ENCODE data around the gene RNF145. TPM values are rescaled to one million over a fixed set of nuclear protein-coding genes. Genes with fewer than 3 reads are reported as not detected.

Gene RNF145
- total RNA-seq, 1 experiment from 2014 or later: 13.7 TPM

DNA sequence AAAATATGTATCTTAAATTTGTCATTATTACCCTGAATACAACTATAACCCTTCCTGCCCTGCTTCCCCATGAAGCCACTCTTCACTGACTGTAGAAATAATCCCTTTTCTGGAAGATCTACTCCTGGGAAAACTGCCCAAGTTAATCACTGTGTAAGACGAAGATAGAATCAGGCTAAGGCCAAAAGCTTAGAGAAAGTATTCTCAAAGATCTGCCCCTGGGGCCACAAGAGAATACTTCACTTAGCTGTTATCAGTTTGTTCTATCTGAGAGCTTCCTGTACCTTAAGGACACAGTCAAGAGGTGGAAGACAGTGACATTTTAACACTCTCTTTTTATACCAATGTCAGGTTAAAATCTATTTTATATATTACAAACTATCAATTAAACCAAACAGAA, 33.8 kb downstream of the RNF145 start:
- BruUV-seq (replicated peaks): no TSS peak
- H3K9me2 ChIP-seq (replicated peaks; ENCODE audit: low read length): no peaks in the 10 kb centered on the region
- H3F3A ChIP-seq (ENCODE audit: low read length, unreplicated experiment): peaks cover 7% of the 10 kb centered on the region
- H3K27me3 ChIP-seq (ENCODE audit: low read length): no peaks in the 10 kb centered on the region
- CTCF ChIA-PET: no interaction called here
- H3K4me2 ChIP-seq (ENCODE audit: low read length): no peak overlapping the region; the same call in 1 of the 2 replicates
- POLR2A ChIA-PET (ENCODE audit: unreplicated experiment): interaction anchor here (0.5 kb wide), 1 partner anchor 15 kb away, joined by 7 read pairs; no protein-coding TSS in a partner anchor
- DNase-seq (no peak), ATAC-seq (no peak)
- H3K9ac ChIP-seq (ENCODE audit: low read length): no peak overlapping the region
- no peaks in the 10 kb centered on the region for H4K20me1 ChIP-seq (ENCODE audit: low read length)
- no peak overlapping the region for H2AFZ ChIP-seq (ENCODE audit: low read length)
- H3K4me1 ChIP-seq (ENCODE audit: insufficient read depth, low read length): peaks cover 27% of the 10 kb centered on the region
- intact Hi-C loops (cut with micrococcal nuclease): loop anchor here (5.0 kb wide), 1 partner anchor 87 kb away; the partner anchor contains the start of gene UBLCP1
- H3K36me3 ChIP-seq (ENCODE audit: low read depth, low read length): peaks cover 3% of the 10 kb centered on the region; the same call in 1 of the 2 replicates
- H3K27ac ChIP-seq (ENCODE audit: low read length): peak overlapping the region; percentile 40
- H3K4me3 ChIP-seq (ENCODE audit: low read length): no peak overlapping the region
- no peak for TF ChIP-seq EZH2phosphoT487 (IDR thresholded peaks at IDR 0.05; ENCODE audit: borderline replicate concordance, low read length)
- TF ChIP-seq, protein P1, sequence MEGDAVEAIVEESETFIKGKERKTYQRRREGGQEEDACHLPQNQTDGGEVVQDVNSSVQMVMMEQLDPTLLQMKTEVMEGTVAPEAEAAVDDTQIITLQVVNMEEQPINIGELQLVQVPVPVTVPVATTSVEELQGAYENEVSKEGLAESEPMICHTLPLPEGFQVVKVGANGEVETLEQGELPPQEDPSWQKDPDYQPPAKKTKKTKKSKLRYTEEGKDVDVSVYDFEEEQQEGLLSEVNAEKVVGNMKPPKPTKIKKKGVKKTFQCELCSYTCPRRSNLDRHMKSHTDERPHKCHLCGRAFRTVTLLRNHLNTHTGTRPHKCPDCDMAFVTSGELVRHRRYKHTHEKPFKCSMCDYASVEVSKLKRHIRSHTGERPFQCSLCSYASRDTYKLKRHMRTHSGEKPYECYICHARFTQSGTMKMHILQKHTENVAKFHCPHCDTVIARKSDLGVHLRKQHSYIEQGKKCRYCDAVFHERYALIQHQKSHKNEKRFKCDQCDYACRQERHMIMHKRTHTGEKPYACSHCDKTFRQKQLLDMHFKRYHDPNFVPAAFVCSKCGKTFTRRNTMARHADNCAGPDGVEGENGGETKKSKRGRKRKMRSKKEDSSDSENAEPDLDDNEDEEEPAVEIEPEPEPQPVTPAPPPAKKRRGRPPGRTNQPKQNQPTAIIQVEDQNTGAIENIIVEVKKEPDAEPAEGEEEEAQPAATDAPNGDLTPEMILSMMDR (conservative IDR thresholded peaks at IDR 0.05; ENCODE audit: low read depth, low read length): no peak
- TF ChIP-seq EZH2 (IDR thresholded peaks at IDR 0.05; ENCODE audit: low read length, unreplicated experiment): no peak
- H3K79me2 ChIP-seq (ENCODE audit: low read length): peaks cover 5% of the 10 kb centered on the region
- no peaks in the 10 kb centered on the region for H3K9me3 ChIP-seq (ENCODE audit: low read length)

DNA sequence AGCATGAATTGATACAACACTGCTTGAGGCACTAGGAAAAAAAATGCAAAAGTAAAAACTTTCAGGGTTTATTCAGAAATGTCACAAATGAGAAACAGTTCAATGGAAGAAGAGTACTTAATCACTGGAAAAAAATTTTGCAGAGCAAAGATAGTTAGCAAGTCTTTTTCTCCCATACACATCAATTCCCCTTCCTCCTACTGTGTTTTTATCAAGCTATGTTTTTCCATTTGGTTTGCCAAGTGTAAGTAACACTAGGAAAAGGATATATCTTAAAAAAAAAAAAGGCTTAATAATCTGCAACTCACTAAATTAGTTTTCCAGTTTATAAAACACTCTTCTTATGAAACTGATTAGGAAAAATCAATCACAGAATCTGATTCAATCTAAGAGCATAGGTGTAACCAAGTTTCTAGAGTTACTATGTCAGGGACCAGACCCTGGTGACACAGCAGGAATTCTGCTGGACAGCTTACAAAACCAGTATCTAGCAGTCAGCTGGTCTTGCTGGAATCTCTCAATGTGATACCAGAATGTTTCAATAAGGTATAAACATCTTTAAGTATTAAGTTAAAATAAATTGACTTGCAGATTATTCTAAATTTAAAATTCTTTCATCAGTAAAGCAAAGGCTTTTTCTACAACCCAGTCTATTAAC, 34.7 kb downstream of the RNF145 start:
- H3K27me3 ChIP-seq (ENCODE audit: low read length): no peaks in the 10 kb centered on the region
- CTCF ChIA-PET: no interaction called here
- DNase-seq (no peak), ATAC-seq (no peak)
- no peaks in the 10 kb centered on the region for H4K20me1 ChIP-seq (ENCODE audit: low read length)
- TF ChIP-seq, protein P1 (conservative IDR thresholded peaks at IDR 0.05; ENCODE audit: low read depth, low read length): no peak
- TF ChIP-seq EZH2 (IDR thresholded peaks at IDR 0.05; ENCODE audit: low read length, unreplicated experiment) (no peak), EZH2phosphoT487 (IDR thresholded peaks at IDR 0.05; ENCODE audit: borderline replicate concordance, low read length) (no peak)
- H3K79me2 ChIP-seq (ENCODE audit: low read length): peaks cover 5% of the 10 kb centered on the region
- H3K36me3 ChIP-seq (ENCODE audit: low read depth, low read length): peaks cover 3% of the 10 kb centered on the region; the same call in 1 of the 2 replicates
- H3K9ac ChIP-seq (ENCODE audit: low read length): no peak overlapping the region
- H3K27ac ChIP-seq (ENCODE audit: low read length): peak overlapping the region; percentile 40
- POLR2A ChIA-PET (ENCODE audit: unreplicated experiment): no interaction called here
- no TSS peak for BruUV-seq (replicated peaks)
- H3K4me3 ChIP-seq (ENCODE audit: low read length): no peak overlapping the region
- intact Hi-C loops (cut with micrococcal nuclease): loop anchor here (5.0 kb wide), 1 partner anchor 88 kb away; the partner anchor contains the start of gene UBLCP1
- no peaks in the 10 kb centered on the region for H3K9me3 ChIP-seq (ENCODE audit: low read length)
- no peaks in the 10 kb centered on the region for H3K9me2 ChIP-seq (replicated peaks; ENCODE audit: low read length)
- no peak overlapping the region for H2AFZ ChIP-seq (ENCODE audit: low read length)
- H3K4me2 ChIP-seq (ENCODE audit: low read length): no peak overlapping the region
- H3K4me1 ChIP-seq (ENCODE audit: insufficient read depth, low read length): peaks cover 18% of the 10 kb centered on the region
- H3F3A ChIP-seq (ENCODE audit: low read length, unreplicated experiment): peaks cover 7% of the 10 kb centered on the region

DNA sequence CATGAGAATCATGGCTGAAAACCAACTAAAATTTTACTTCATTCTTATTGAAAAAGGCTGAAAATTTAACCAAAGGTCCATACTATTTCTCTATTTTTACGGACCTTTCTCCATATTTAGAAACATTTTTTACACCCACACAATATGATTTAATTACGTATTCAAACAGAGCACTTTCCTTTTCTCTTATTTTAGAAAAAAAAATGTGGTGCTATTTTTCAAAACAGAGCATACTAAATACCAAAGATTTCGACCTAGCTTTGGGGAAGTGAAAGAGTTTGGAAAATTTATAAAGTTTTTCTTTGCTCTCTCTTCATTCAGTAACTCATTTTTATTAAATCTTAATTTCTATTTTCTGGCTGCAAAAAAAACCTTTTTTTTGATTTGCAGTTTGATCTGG, 38.1 kb downstream of the RNF145 start:
- Histone ChIP-seq H3F3A (ENCODE audit: low read length, unreplicated experiment) (no peaks in the 10 kb centered on the region), H3K4me1 (ENCODE audit: insufficient read depth, low read length) (peaks cover 5% of the 10 kb centered on the region; the same call in 1 of the 2 replicates), H3K36me3 (ENCODE audit: low read depth, low read length) (peaks cover 3% of the 10 kb centered on the region; the same call in 1 of the 2 replicates), H4K20me1 (ENCODE audit: low read length) (no peaks in the 10 kb centered on the region), H3K27ac (ENCODE audit: low read length) (no peak overlapping the region), H2AFZ (ENCODE audit: low read length) (no peak overlapping the region), H3K4me2 (ENCODE audit: low read length) (no peak overlapping the region), H3K79me2 (ENCODE audit: low read length) (no peaks in the 10 kb centered on the region), H3K9ac (ENCODE audit: low read length) (no peak overlapping the region), H3K4me3 (ENCODE audit: low read length) (no peak overlapping the region), H3K9me2 (replicated peaks; ENCODE audit: low read length) (no peaks in the 10 kb centered on the region), H3K9me3 (ENCODE audit: low read length) (no peaks in the 10 kb centered on the region), H3K27me3 (ENCODE audit: low read length) (no peaks in the 10 kb centered on the region)
- CTCF ChIA-PET: no interaction called here
- POLR2A ChIA-PET (ENCODE audit: unreplicated experiment): no interaction called here
- intact Hi-C loops (cut with micrococcal nuclease): no loop called here
- no TSS peak for BruUV-seq (replicated peaks)
- DNase-seq (no peak), ATAC-seq (no peak)
- TF ChIP-seq, protein P1 (conservative IDR thresholded peaks at IDR 0.05; ENCODE audit: low read depth, low read length): no peak
- TF ChIP-seq EZH2 (IDR thresholded peaks at IDR 0.05; ENCODE audit: low read length, unreplicated experiment): no peak
- TF ChIP-seq EZH2phosphoT487 (IDR thresholded peaks at IDR 0.05; ENCODE audit: borderline replicate concordance, low read length): no peak

Data from PC-3 (cell line).